Measurements from ENCODE around the gene SPATA46.
"Not testable (repeated sequence)": the region's sequence is repeated elsewhere in the genome, so short reads cannot be mapped to it uniquely, and the experiment has no call there.

Gene SPATA46

DNA sequence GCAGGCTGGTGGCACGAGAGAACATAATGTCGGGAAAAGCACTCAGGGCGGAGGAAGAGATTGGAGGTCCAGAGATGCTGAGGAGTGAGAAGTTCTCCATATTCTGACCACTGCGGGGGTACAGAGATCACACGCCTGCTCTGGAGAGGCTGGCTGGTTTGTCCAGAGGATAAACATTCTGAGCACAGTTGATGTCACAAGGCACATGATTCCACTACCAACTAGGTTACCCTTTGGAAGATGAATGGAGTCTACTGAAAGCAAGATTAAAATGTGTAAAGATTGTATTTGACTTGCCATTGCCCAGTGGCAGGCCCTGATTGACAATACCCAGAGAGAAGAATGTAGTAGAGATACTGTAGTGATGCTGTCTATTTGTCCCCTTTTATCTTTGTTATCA, at the start of gene SPATA46:
Gene SPATA46 (minus strand): TSS at position 164 of the 400 bp plus-strand sequence. CDS start 64 bp downstream, at position 100.
- no peak within 1 kb of the TSS for H3K4me3 ChIP-seq (ENCODE audit: control insufficient read depth, low read depth, low read length)
- no peak for DNase-seq (ENCODE audit: low read depth)
- TF ChIP-seq, protein P1, sequence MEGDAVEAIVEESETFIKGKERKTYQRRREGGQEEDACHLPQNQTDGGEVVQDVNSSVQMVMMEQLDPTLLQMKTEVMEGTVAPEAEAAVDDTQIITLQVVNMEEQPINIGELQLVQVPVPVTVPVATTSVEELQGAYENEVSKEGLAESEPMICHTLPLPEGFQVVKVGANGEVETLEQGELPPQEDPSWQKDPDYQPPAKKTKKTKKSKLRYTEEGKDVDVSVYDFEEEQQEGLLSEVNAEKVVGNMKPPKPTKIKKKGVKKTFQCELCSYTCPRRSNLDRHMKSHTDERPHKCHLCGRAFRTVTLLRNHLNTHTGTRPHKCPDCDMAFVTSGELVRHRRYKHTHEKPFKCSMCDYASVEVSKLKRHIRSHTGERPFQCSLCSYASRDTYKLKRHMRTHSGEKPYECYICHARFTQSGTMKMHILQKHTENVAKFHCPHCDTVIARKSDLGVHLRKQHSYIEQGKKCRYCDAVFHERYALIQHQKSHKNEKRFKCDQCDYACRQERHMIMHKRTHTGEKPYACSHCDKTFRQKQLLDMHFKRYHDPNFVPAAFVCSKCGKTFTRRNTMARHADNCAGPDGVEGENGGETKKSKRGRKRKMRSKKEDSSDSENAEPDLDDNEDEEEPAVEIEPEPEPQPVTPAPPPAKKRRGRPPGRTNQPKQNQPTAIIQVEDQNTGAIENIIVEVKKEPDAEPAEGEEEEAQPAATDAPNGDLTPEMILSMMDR (conservative IDR thresholded peaks at IDR 0.05; ENCODE audit: control insufficient read depth, insufficient read depth, low read depth, low read length) = no peak

DNA sequence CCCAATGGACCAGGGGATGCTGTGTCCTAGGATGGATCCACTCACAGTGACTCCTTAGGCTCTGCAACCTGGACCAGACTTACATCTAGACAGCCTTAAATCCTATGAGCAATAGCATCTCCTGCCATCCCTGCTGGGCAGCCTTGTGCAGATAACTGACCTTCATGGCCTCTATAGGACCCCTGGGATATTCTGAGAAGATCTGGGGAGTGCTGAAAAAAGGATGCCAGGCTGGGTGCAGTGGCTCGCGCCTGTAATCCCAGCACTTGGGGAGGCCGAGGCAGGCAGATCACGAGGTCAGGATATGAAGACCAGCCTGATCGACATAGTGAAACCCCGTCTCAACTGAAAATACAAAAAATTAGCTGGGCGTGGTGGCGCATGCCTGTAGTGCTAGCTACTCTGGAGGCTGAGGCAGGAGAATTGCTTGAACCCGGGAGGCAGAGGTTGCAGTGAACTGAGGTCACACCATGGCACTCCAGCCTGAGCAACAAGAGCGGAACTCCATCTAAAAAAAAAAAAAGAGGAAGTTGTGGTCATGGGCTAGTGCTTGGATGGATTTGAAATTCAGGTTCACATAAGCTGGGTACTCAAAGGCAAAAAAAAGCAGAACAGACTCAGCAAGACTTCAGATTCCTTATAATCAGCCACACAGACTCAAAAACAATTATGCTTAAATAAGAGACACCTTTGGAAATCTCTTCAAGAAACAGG, 46.2 kb upstream of the SPATA46 start:
- DNase-seq (ENCODE audit: low read depth) = no peak
- TF ChIP-seq, protein P1 (conservative IDR thresholded peaks at IDR 0.05; ENCODE audit: control insufficient read depth, insufficient read depth, low read depth, low read length) = no peak
- H3K4me3 ChIP-seq (ENCODE audit: control insufficient read depth, low read depth, low read length) = no peak overlapping the region

DNA sequence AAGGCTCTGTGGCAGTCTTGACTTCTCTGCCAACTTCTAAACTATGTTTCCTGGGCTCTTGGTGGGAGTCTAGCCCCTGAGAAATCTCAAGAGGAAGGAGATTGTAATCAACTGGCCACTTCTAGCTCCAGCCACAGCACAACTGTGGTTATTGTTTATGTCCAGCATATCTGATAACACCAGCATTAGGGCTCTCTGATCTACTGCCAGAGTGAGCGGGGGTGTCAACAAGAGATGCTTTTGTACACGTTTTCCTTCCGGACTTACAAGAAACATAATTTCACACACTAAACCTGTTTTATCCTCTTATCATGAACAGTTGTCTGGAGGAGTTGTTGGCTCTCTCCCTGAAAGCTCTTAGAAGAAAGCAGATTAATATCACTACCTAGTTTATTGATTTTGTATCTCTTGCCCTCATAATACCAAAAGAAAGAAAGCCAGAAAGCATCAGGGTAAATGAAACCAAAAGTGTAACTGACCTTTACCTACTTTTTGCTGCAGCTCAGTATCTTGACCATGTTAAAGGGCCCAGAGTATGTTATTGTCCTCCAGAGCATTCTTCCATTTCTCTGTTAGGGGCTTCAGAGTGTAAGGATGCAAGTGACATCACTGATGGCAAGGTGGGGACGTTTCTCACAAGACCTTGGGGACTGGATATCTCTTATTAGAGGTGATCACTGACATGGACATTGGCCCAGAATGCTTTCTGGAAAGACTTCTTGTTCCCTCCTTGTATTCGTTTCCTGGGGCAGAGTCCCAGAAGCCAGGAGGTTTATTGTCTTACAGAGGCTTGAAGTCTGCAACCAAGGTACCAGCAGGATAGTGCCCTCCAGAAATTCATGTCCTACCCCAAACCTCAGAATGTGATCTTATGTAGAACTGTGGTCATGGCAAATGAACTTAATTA, 44.9 kb upstream of the SPATA46 start:
- TF ChIP-seq, protein P1 (conservative IDR thresholded peaks at IDR 0.05; ENCODE audit: control insufficient read depth, insufficient read depth, low read depth, low read length) = no peak

GRCh38 chr1:162420120-162420519, 43.5 kb upstream of the SPATA46 start:
- TF ChIP-seq, protein P1 (conservative IDR thresholded peaks at IDR 0.05; ENCODE audit: control insufficient read depth, insufficient read depth, low read depth, low read length) = no peak
- DNase-seq (ENCODE audit: low read depth) = no peak
- no peak overlapping the region for H3K4me3 ChIP-seq (ENCODE audit: control insufficient read depth, low read depth, low read length)

More for the DNA sequence above, 44.9 kb upstream of the SPATA46 start:
- no peak overlapping the region for H3K4me3 ChIP-seq (ENCODE audit: control insufficient read depth, low read depth, low read length)
- no peak for DNase-seq (ENCODE audit: low read depth)

DNA sequence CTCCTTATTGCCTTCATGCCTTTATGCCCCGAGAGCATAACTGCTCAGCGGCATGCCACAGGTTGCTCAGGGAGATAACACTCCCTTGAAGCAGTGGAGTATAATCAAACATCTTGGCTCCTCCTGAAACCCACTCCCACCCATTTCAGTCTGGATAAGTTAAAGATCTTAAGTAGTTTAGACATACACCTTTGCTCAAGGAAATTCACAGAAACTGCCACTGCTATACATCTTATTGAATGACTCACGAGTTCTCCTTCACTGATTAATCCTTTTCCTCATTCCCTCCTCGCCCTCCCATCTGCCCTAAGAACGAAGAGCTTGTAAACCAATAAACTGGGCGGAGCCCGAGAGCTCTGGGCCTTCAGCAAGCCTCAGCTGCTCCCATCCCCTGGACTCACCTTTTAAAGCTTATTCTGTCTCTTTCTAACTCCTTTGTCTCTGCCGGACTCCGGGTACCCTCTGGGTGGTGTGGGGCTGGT, 42.8 kb upstream of the SPATA46 start:
- DNase-seq (ENCODE audit: low read depth); H3K4me3 ChIP-seq (ENCODE audit: control insufficient read depth, low read depth, low read length): not testable (repeated sequence)

GRCh38 chr1:162418584-162418983, 41.9 kb upstream of the SPATA46 start:
- not testable (repeated sequence) for DNase-seq (ENCODE audit: low read depth); H3K4me3 ChIP-seq (ENCODE audit: control insufficient read depth, low read depth, low read length)

DNA sequence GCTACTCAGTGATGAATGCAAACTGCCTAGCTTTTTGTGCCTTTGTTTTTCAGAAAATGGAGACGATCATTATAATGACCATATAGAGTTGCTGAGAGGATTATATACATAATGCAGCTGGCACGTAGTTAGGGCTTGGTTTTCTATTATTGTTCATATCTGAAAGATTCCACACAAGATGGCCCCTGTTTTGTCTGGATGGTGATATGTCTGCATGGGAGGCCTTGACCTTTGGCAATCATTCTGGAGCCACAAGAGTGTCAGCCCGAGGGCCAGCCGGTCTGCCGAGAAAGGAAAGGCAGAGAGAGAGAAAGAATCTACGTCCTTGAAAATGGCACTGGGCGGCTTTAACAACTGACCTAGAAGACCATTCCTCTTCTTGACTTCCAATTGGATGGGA, 41.0 kb upstream of the SPATA46 start:
- H3K4me3 ChIP-seq (ENCODE audit: control insufficient read depth, low read depth, low read length) = no peak overlapping the region
- TF ChIP-seq, protein P1 (conservative IDR thresholded peaks at IDR 0.05; ENCODE audit: control insufficient read depth, insufficient read depth, low read depth, low read length) = no peak
- no peak for DNase-seq (ENCODE audit: low read depth)
